Measurements from ENCODE around the gene HNRNPLL. TPM values are rescaled to one million over a fixed set of nuclear protein-coding genes. Genes with fewer than 3 reads are reported as not detected.

Gene HNRNPLL
- total and polyA plus RNA-seq, 2 of the 13 experiments (the other 11 are each of a cell fraction or from before 2014, with no cell fraction given): 49.4 to 103 TPM

DNA sequence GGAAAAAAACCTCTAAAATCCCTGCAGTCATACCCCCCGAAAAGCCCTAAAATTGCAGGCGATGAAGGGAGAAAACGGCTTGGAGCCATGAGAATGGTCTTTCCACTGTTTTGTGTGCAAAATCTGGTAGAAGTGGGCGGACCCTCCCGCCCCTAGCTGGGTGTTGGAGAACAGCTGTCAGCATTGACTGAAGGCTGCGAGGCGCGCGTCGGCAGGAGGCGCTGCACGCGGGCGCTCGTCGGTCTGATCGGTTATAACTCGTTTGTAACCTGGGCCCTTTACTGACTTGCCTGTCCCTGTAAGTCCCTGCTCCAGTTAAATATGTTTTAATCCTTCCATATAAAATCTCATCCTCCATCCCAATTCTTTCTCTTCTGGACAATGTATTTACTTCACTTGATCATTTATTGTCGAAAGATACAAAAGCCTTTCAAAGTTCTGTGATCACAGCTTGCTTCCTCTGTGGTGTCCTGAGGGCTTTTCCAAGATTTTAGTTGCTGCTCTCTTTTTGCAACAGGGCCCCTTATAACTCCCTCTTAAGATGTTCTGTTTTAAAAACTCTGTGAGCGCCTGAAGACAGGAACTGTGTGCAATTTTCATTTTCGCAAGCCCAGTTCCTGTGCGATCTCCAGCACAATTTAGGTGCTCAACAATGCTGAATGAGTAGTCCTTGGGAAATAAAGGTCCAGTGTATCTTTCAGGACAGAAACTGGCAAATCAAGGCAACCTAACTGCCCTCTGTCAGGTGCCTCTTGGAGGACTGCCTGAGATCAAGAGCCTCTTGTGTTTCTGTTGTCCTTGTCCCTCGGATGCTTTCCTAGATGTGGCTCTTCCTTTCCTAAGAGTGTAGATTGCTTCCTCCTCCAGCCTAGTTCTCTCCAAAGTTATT is 918 bp upstream of the HNRNPLL start (continued):
- TF ChIP-seq ZNF598 (CRISPR knock-in tag; IDR thresholded peaks at IDR 0.05; ENCODE audit: borderline replicate concordance): peak; percentile 79; the same call in 1 of the 2 replicates
- TF ChIP-seq SSRP1 (CRISPR knock-in tag; IDR thresholded peaks at IDR 0.05): 0 out of 2 replicates have a peak, but pooled peaks have one; percentile 42
- peak; percentile 42; the same call in 1 of the 2 replicates for TF ChIP-seq ZZZ3 (CRISPR knock-in tag; IDR thresholded peaks at IDR 0.05; ENCODE audit: borderline replicate concordance)
- peak; percentile 46 for TF ChIP-seq HDAC1 (CRISPR knock-in tag; IDR thresholded peaks at IDR 0.05)
- TF ChIP-seq ZFY (CRISPR knock-in tag; IDR thresholded peaks at IDR 0.05): no peak; the same call in 1 of the 2 replicates
- TF ChIP-seq TEAD3 (CRISPR knock-in tag; optimal IDR thresholded peaks at IDR 0.05; ENCODE audit: borderline replicate concordance): peak; percentile 63
- TF ChIP-seq ATRX (CRISPR knock-in tag; IDR thresholded peaks at IDR 0.05; ENCODE audit: borderline replicate concordance): no peak
- TF ChIP-seq ZNF724P (CRISPR knock-in tag; IDR thresholded peaks at IDR 0.05; ENCODE audit: borderline replicate concordance): 0 out of 2 replicates have a peak, but pooled peaks have one; percentile 23
- peak; percentile 28; the same call in 1 of the 2 replicates for TF ChIP-seq SIX1 (CRISPR knock-in tag; IDR thresholded peaks at IDR 0.05; ENCODE audit: borderline replicate concordance)
- peak; percentile 95 for TF ChIP-seq MEIS2 (CRISPR knock-in tag; IDR thresholded peaks at IDR 0.05)
- TF ChIP-seq, protein P1, sequence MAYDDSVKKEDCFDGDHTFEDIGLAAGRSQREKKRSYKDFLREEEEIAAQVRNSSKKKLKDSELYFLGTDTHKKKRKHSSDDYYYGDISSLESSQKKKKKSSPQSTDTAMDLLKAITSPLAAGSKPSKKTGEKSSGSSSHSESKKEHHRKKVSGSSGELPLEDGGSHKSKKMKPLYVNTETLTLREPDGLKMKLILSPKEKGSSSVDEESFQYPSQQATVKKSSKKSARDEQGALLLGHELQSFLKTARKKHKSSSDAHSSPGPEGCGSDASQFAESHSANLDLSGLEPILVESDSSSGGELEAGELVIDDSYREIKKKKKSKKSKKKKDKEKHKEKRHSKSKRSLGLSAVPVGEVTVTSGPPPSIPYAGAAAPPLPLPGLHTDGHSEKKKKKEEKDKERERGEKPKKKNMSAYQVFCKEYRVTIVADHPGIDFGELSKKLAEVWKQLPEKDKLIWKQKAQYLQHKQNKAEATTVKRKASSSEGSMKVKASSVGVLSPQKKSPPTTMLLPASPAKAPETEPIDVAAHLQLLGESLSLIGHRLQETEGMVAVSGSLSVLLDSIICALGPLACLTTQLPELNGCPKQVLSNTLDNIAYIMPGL (CRISPR knock-in tag; IDR thresholded peaks at IDR 0.05; ENCODE audit: borderline replicate concordance in 1 of 2, low read depth in 1 of 2): peak; percentile 90 to 94
- peak; percentile 32; the same call in 1 of the 2 replicates for TF ChIP-seq MIXL1 (CRISPR knock-in tag; IDR thresholded peaks at IDR 0.05)
- TF ChIP-seq, protein P2, sequence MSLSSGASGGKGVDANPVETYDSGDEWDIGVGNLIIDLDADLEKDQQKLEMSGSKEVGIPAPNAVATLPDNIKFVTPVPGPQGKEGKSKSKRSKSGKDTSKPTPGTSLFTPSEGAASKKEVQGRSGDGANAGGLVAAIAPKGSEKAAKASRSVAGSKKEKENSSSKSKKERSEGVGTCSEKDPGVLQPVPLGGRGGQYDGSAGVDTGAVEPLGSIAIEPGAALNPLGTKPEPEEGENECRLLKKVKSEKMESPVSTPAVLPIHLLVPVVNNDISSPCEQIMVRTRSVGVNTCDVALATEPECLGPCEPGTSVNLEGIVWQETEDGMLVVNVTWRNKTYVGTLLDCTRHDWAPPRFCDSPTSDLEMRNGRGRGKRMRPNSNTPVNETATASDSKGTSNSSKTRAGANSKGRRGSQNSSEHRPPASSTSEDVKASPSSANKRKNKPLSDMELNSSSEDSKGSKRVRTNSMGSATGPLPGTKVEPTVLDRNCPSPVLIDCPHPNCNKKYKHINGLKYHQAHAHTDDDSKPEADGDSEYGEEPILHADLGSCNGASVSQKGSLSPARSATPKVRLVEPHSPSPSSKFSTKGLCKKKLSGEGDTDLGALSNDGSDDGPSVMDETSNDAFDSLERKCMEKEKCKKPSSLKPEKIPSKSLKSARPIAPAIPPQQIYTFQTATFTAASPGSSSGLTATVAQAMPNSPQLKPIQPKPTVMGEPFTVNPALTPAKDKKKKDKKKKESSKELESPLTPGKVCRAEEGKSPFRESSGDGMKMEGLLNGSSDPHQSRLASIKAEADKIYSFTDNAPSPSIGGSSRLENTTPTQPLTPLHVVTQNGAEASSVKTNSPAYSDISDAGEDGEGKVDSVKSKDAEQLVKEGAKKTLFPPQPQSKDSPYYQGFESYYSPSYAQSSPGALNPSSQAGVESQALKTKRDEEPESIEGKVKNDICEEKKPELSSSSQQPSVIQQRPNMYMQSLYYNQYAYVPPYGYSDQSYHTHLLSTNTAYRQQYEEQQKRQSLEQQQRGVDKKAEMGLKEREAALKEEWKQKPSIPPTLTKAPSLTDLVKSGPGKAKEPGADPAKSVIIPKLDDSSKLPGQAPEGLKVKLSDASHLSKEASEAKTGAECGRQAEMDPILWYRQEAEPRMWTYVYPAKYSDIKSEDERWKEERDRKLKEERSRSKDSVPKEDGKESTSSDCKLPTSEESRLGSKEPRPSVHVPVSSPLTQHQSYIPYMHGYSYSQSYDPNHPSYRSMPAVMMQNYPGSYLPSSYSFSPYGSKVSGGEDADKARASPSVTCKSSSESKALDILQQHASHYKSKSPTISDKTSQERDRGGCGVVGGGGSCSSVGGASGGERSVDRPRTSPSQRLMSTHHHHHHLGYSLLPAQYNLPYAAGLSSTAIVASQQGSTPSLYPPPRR (CRISPR knock-in tag; IDR thresholded peaks at IDR 0.05; ENCODE audit: borderline replicate concordance): peak; percentile 55; the same call in 1 of the 2 replicates
- 0 out of 2 replicates have a peak, but pooled peaks have one; percentile 26 for TF ChIP-seq SRF (IDR thresholded peaks at IDR 0.05; ENCODE audit: low read depth, low read length)
- peak; percentile 69 for TF ChIP-seq ZNF331 (CRISPR knock-in tag; IDR thresholded peaks at IDR 0.05)
- peak; percentile 69; the same call in 1 of the 2 replicates for TF ChIP-seq KLF11 (CRISPR knock-in tag; IDR thresholded peaks at IDR 0.05)
- TF ChIP-seq ARID2 (CRISPR knock-in tag; IDR thresholded peaks at IDR 0.05; ENCODE audit: borderline replicate concordance): peak; percentile 61
- peak; percentile 71 for TF ChIP-seq ZNF781 (CRISPR knock-in tag; IDR thresholded peaks at IDR 0.05; ENCODE audit: borderline replicate concordance, not compliant biosample characterization)
- TF ChIP-seq ESRRA (CRISPR knock-in tag; IDR thresholded peaks at IDR 0.05; ENCODE audit: low read depth): peak; percentile 27; the same call in 1 of the 2 replicates
